HTR-8/SVneo (cell line): ENCODE measurements around the gene LNX2.

Experiments used
- DNase-seq: peaks from one replicate; pipeline ENCODE4 v3.0.0; 2011; ENCODE audit warnings: low spot score, mixed read lengths; ENCODE audit not compliant: insufficient read length
- FAIRE-seq: peaks from 2 replicates; lab custom pipeline; 2011; peaks lifted over from hg19 to GRCh38; lab: Jason Lieb, UNC

Gene LNX2

GRCh38 chr13:27523346-27524073, 96.8 kb downstream of the LNX2 start:
- FAIRE-seq (no peak), DNase-seq (no peak)

GRCh38 chr13:27522847-27523246, 97.5 kb downstream of the LNX2 start:
- no peak for FAIRE-seq
- no peak for DNase-seq

- FAIRE-seq (no peak), DNase-seq (no peak)
Measured at GRCh38 chr13:27516103-27516502, 104.2 kb downstream of the LNX2 start.

- FAIRE-seq (no peak), DNase-seq (no peak)
Measured at GRCh38 chr13:27510082-27510481, 110.2 kb downstream of the LNX2 start.

DNA sequence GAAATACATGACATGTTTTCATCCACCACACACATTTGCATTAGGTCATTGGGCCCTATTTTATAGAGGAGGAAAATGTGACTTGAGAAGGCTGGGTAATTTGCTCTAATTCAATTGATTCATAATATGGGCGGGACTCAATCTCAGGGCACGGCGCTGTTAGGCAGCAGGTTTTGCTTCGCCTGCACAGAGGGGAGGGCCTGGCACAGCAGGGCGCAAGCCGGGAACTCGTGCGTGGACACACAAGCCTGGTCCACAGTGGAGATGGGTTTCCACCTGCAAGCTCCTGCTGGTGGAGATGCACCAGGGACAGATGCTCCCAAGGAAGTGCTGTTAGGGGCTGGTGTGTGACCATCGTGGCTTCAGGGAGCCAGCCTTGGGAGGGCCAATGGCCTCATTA, 111.5 kb downstream of the LNX2 start:
- FAIRE-seq (no peak), DNase-seq (no peak)

DNA sequence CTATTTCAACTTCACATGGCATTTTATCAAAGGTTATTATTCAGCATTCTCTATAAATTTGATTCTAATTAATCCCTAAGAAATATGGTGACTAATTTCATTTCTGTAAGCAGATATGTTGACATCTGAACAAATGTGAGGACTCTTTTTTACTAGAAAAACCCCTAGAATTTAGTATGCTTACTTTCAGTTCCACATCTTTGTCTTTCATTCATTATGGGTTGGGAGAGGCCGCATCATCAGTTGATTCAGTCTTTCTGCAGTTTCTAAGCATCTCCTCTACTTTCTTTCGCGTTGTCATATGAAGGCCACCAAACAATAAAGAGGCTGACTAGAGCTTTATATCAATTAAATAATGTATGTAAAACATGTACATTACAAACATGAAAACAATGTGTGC, 114.5 kb downstream of the LNX2 start:
- FAIRE-seq, result no peak
- DNase-seq, result no peak

- no peak for DNase-seq
- FAIRE-seq, result no peak
Measured at GRCh38 chr13:27504868-27505194, 115.5 kb downstream of the LNX2 start.

- no peak for FAIRE-seq
- DNase-seq, result no peak
Measured at GRCh38 chr13:27504128-27504867, 116.0 kb downstream of the LNX2 start.

GRCh38 chr13:27500806-27501534, 119.4 kb downstream of the LNX2 start:
- DNase-seq (no peak), FAIRE-seq (no peak)

- DNase-seq (no peak), FAIRE-seq (no peak)
Measured at GRCh38 chr13:27497563-27498230, 122.6 kb downstream of the LNX2 start.

DNA sequence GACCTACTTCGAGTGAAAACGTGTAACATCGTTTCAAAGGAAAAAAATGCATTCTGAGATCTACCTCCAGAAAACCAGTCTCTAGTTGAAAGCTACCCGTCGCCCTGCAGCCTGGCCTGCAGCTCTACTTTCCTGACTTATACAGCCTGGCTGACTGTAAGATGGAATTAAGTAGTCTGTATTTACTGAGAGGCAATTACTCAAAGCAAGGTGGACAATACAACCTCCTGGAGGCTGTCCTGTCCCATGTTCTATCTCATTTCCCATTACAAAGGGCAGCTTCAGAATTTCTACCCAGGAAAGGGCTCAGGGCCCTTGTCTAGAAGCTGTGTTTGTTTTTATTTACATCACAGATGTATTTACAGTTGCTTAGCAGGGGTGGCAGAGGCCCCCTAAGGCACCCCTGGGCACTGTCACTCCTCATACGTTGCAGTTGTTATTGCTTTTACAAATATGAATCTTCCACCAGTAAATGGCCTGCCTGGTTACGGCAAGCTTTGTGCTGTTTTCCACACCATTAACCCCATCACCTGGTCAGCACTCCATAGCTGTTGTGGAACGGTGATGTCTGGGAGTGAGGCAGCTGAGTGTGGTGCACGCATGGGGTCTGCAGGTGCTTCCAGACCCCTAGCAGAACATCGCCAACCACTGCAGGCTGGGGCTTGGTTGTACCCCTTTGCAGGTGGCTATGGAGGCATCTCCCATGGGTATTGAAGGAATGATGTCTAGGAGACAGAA, 123.6 kb downstream of the LNX2 start:
- no peak for FAIRE-seq
- DNase-seq, result no peak

DNA sequence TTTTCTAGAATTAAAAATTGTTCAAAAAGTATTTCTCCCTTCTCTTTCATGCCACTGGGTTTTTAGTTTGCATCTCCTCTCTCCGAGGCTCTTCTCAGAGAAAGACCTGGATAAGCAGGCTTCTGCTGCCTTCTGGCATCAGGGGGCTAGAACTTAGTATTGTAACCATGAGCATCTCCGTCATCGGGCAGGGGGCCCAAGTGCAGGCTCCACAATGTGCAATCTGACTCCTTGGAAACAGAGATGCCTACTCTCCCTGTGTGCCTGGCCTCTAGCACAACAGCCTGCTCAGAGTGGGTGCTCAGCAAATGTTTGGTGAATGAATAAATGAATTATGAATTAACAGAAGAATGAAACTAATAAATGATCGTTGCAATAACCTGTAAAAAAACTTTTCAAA, 124.3 kb downstream of the LNX2 start:
- DNase-seq (no peak), FAIRE-seq (no peak)
